HG02973 (cell line): ENCODE measurements around the gene FBXO9.

Experiments used
- ATAC-seq: cut with Tn5 transposase; IDR thresholded peaks from one replicate; pipeline ENCODE4 v1.9.1; 2021; ENCODE audit warnings: moderate library complexity; ENCODE audit not compliant: unreplicated experiment

FBXO9 gene

DNA sequence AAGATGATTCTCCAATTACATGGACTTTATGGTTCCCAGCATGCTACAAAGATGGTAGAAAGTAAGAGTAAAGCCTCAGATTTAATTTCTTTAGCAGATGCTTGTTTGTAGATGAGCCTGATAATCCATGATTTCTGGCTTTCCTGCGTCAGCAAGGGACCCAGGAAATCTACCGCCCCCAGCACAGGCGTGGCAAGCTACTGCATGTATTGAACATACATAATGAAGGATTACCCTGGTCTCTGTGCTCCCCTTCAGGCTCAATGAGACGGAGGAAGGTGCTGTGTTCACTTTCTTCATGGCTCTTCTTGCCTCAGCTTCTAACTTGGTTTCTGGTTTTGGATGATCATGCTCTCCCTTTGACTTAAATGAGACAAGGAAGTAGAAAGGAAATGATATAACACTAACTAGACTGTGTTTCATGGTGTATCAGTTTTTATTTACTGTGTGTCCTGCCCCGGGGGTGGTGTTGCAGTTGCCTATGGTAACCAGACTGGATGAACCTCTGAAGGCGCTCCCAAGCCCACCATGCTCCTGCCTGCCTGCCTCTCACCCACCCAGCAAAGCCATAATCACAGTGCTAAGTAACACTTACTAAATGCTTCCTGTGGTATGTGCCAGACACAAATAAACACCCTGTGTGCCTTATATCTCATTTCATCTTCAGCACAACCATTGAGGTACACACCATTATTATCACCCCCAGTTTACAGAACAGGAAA lies 65.5 kb downstream of the FBXO9 start:
- ATAC-seq, result no peak

- no peak for ATAC-seq
Measured at GRCh38 chr6:53133961-53134360, 68.8 kb downstream of the FBXO9 start.

DNA sequence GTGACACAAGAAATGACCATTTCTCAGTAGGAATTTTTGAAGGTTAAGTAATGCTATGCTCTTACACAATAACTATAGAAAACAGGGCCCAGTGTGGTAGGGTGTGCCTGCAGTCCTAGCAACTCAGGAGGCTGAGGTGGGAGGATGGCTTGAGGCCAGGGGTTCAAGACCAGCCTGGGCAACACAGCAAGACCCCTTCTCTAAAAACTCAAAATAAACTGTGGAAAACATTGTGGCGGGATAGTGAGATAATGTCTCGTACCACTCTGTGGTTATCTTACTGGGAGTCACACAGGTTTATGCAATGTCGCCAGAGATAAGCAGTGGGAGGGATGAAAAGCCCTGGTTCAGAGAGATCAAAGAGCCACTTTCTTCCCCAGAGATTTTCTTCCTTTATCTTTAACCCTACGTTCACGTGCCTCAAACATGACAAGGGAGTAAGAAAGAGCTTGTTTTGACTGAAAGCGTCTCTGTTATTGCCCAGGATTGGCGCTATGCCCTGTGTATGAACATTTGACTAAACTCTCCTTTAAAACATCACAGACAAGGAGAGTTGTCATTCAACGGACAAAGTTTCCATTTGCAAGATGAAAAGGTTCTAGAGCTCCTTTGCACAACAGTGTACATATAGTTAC lies 69.5 kb downstream of the FBXO9 start:
- no peak for ATAC-seq

- no peak for ATAC-seq
Measured at GRCh38 chr6:53136000-53136609, 70.9 kb downstream of the FBXO9 start.

DNA sequence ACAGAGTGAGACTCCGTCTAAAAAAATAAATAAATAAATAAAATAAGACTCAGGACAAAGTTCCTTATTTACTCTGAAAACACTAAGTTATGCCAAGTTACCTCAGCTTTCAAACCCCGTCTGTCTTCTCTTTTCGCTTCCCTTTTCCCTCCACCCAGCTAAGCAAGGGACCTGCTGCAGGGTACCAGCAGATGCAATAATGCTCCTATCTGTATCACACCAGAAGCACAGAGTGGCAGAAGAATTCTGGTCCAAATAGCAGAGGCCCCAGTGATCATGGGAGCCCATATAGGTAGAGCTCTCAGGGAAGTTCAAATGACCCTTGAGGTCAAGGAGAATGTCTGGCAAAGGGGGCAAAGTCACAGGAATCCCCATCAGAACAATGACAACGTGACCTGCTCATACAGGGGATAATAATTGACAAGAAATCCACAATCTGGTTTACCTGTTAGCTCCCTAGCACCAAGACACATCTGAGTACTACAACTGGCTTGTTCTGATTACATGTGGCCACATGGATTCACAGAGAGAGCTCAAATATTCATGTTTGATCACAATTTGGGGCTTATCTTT lies 74.7 kb downstream of the FBXO9 start:
- no peak for ATAC-seq

DNA sequence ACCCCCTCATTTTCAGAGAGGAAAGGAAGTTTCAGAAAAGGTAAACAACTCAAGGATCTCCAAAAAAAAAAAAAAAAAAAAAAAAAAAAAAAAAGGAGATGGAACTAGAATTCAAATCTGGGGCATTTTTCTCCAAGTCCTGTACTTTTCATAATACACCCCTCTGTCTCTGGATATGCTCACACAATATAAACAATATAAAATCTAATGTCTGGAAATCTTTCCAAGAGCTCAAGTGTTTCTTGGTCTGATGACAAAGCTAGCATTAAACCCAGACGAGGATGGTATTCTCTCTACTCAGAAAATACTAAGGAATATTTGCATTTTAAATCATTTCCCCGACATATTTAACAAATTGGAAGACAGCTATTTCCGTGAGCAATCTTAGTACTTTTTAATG lies 77.6 kb downstream of the FBXO9 start:
- no peak for ATAC-seq

DNA sequence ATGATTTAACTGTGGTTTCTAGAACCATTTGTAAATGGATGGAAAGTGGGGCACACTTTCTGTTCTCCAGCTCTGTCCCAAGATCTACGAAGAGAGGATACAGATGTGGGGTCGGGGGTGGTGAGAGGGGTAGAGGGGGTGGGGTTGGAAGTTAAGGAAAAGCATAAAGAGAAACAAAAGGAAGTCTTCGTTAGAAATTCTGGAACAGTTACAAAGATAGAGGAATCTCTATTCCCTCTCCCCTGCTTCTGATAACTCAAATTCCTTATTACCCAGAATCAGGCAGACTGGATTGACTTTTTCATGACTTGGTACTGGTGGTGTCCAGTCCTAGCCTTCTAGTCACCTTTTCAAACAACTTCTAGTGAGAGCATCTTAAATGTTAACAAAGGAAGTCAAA lies 78.5 kb downstream of the FBXO9 start:
- no peak for ATAC-seq

- no peak for ATAC-seq
Measured at GRCh38 chr6:53144802-53145201, 79.6 kb downstream of the FBXO9 start.

DNA sequence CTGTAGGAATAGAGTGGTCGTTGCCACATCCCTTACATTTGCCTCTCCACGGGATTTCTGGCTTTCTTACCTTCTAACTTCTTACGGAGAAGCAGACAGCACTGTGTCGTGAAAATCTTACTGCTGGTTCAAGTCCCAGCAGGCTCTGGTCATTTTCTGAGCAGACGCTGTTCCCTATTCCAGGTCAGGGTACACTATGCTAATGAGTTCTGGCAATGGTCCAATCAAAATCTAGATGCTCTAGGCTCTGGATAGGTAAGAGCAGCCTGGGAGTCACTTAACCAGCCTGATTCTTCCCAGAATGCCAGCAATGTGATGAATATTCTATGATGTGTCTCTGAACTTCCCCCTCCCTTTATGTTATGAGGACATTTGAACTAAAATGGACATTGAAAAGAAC lies 83.5 kb downstream of the FBXO9 start, which contains the start of gene GCM1:
Gene GCM1, minus strand, starts transcription at position 158 of the 400 bp plus-strand sequence. CDS start 3,209 bp downstream, outside the sequence.
- ATAC-seq, result no peak
